Stimulated activated CD4-positive, alpha-beta T cell treated with anti-CD3 and anti-CD28 coated beads, TNF-alpha, amount 100 ng/mL, for 48 hours (primary cell): ENCODE measurements around the gene CARD10.
"Not testable (repeated sequence)": the region's sequence is repeated elsewhere in the genome, so short reads cannot be mapped to it uniquely, and the experiment has no call there.

ENCODE experiments used
- DNase-seq, 3 donors: peaks; one replicate each; pipeline ENCODE4 v3.0.0-alpha.2; 2020; ENCODE audit warnings: low read depth in 3 of 3

Gene CARD10

GRCh38 chr22:37556710-37557109 is 37.5 kb upstream of the CARD10 start:
- no peak for DNase-seq

GRCh38 chr22:37555029-37555428 is 35.8 kb upstream of the CARD10 start:
- no peak for DNase-seq

- no peak for DNase-seq
Measured at GRCh38 chr22:37553725-37554124, 34.5 kb upstream of the CARD10 start.

GRCh38 chr22:37552524-37553163 is 33.4 kb upstream of the CARD10 start:
- no peak for DNase-seq

GRCh38 chr22:37551981-37552380 is 32.8 kb upstream of the CARD10 start:
- DNase-seq: no peak

- DNase-seq: not testable (repeated sequence)
Measured at GRCh38 chr22:37550921-37551320, 31.7 kb upstream of the CARD10 start.

GRCh38 chr22:37549704-37550059 is 30.5 kb upstream of the CARD10 start:
- no peak for DNase-seq

- DNase-seq: no peak
Measured at GRCh38 chr22:37547251-37547741, 28.1 kb upstream of the CARD10 start.

- DNase-seq: no peak
Measured at GRCh38 chr22:37546437-37547250, 27.4 kb upstream of the CARD10 start.

GRCh38 chr22:37545703-37546436 is 26.7 kb upstream of the CARD10 start:
- DNase-seq: no peak

- DNase-seq: peak in 2 of 3 donors; percentile 38 to 63
Measured at GRCh38 chr22:37544955-37545702, 25.9 kb upstream of the CARD10 start.

GRCh38 chr22:37542959-37543358 is 23.7 kb upstream of the CARD10 start:
- DNase-seq: no peak

- not testable (repeated sequence) for DNase-seq
Measured at GRCh38 chr22:37542416-37542815, 23.2 kb upstream of the CARD10 start.

GRCh38 chr22:37539790-37540189 is 20.6 kb upstream of the CARD10 start:
- DNase-seq: not testable (repeated sequence)

- DNase-seq: peak; percentile 84 to 90 (median 87)
Measured at GRCh38 chr22:37538590-37539357, 19.6 kb upstream of the CARD10 start.

- no peak for DNase-seq
Measured at GRCh38 chr22:37535159-37535558, 15.9 kb upstream of the CARD10 start.

GRCh38 chr22:37534445-37534844 is 15.2 kb upstream of the CARD10 start:
- DNase-seq: no peak

GRCh38 chr22:37533995-37534394 is 14.8 kb upstream of the CARD10 start:
- no peak for DNase-seq

- no peak for DNase-seq
Measured at GRCh38 chr22:37529652-37530345, 10.6 kb upstream of the CARD10 start.

GRCh38 chr22:37527952-37528351 is 8.7 kb upstream of the CARD10 start:
- DNase-seq: not testable (repeated sequence)
